SK-N-SH (cell line): ENCODE data around the gene UPF3A. TPM values are rescaled to one million over a fixed set of nuclear protein-coding genes. Genes with fewer than 3 reads are reported as not detected.

Experiments used
- CTCF ChIA-PET: fragments of 300-600, 350-600 bp; formaldehyde crosslinking; extraction: SDS; loops from one replicate; lab custom pipeline; 2021; lab: Yijun Ruan, JAX
- POLR2A ChIA-PET: fragments of 350-600 bp; sonication (Branson Sonifier 250); formaldehyde crosslinking; extraction: SDS; loops from one replicate; lab custom pipeline; 2020; ENCODE audit warnings: antibody characterized with exemption, inconsistent platforms; lab: Yijun Ruan, JAX
- DNase-seq: peaks from one replicate; pipeline ENCODE4 v3.0.0; 2012
- H2AFZ ChIP-seq: fragments of 200-600 bp; sonication (generic); 2 replicates; pipeline ENCODE4 v1.8.1; 2016; ENCODE audit warnings: antibody characterized with exemption, mild to moderate bottlenecking, low read depth
- H3F3A ChIP-seq: fragments of 200-600 bp; sonication (generic); replicated peaks from 2 replicates; pipeline ENCODE3; 2016; ENCODE audit warnings: antibody characterized with exemption, mild to moderate bottlenecking; ENCODE audit not compliant: insufficient read depth
- H3K27ac ChIP-seq, 2 experiments: fragments of 200-500 bp in 1 of 2; fragments of 200-600 bp in 1 of 2; sonication (Bioruptor generic) in 1 of 2; sonication (generic), shearing (Covaris generic) in 1 of 2; 2 replicates each; pipeline versions ENCODE4 v1.5.1 to v1.6.1; 2014 to 2016; ENCODE audit warnings: low read depth in 2 of 2, inconsistent platforms in 1 of 2, low read length in 1 of 2, mild to moderate bottlenecking in 1 of 2, mixed read lengths in 1 of 2
- H3K27me3 ChIP-seq: fragments of 200-600 bp; sonication (generic), shearing (Covaris generic); 2 replicates; pipeline ENCODE4 v1.6.1; 2016; ENCODE audit warnings: mixed run types; ENCODE audit not compliant: insufficient read depth
- H3K36me3 ChIP-seq, 2 experiments: fragments of 200-500 bp in 1 of 2; fragments of 200-600 bp in 1 of 2; sonication (Bioruptor generic) in 1 of 2; sonication (generic) in 1 of 2; replicated peaks in 1 of 2; 2 replicates each; pipeline versions ENCODE3 to v1.5.1; 2014 to 2016; ENCODE audit warnings: low read length in 1 of 2, mild to moderate bottlenecking in 1 of 2; ENCODE audit not compliant: insufficient read depth in 2 of 2, control insufficient read depth in 1 of 2
- H3K4me1 ChIP-seq, 2 experiments: fragments of 200-500 bp in 1 of 2; fragments of 200-600 bp in 1 of 2; sonication (Bioruptor generic) in 1 of 2; sonication (generic), shearing (Covaris generic) in 1 of 2; 2 replicates each; pipeline versions ENCODE4 v1.5.1 to v1.6.1; 2014 to 2016; ENCODE audit warnings: low read depth in 1 of 2, low read length in 1 of 2, mixed run types in 1 of 2; ENCODE audit not compliant: insufficient read depth in 2 of 2, control insufficient read depth in 1 of 2
- H3K4me2 ChIP-seq: fragments of 200-600 bp; sonication (generic), shearing (Covaris generic); 2 replicates; pipeline ENCODE4 v1.6.1; 2017; ENCODE audit warnings: mixed run types
- H3K4me3 ChIP-seq, 2 experiments: fragments of 200-500 bp in 1 of 2; fragments of 200-600 bp in 1 of 2; sonication (Bioruptor generic) in 1 of 2; sonication (generic), shearing (Covaris generic) in 1 of 2; 2 replicates each; pipeline versions ENCODE4 v1.5.1 to v1.8.1; 2014 to 2016; ENCODE audit warnings: low read depth in 2 of 2, inconsistent platforms in 1 of 2, low read length in 1 of 2, mild to moderate bottlenecking in 1 of 2, mixed read lengths in 1 of 2, moderate library complexity in 1 of 2
- H3K79me2 ChIP-seq: fragments of 200-600 bp; sonication (generic); 2 replicates; pipeline ENCODE4 v1.8.1; 2017; ENCODE audit warnings: mild to moderate bottlenecking; ENCODE audit not compliant: insufficient read depth
- H3K9ac ChIP-seq: fragments of 200-600 bp; sonication (generic); 2 replicates; pipeline ENCODE4 v1.6.1; 2017; ENCODE audit warnings: mixed run types
- H3K9me2 ChIP-seq: fragments of 200-600 bp; sonication (generic); 2 replicates; pipeline ENCODE4 v1.6.1; 2017; ENCODE audit warnings: mixed run types
- H3K9me3 ChIP-seq: fragments of 200-600 bp; sonication (generic); 2 replicates; pipeline ENCODE4 v1.6.1; 2017; ENCODE audit warnings: mixed run types, mild to moderate bottlenecking, moderate library complexity
- H4K20me1 ChIP-seq: fragments of 200-600 bp; sonication (generic); 2 replicates; pipeline ENCODE4 v1.6.1; 2017; ENCODE audit warnings: mild to moderate bottlenecking, mixed run types; ENCODE audit not compliant: insufficient read depth
- ELF1 ChIP-seq: IDR thresholded peaks from 2 replicates; pipeline ENCODE4 v1.4.0; 2012
- FOXM1 ChIP-seq: IDR thresholded peaks from 2 replicates; pipeline ENCODE4 v1.4.0; 2012; ENCODE audit warnings: low read depth, mild to moderate bottlenecking
- GATA2 ChIP-seq: sonication (generic); formaldehyde crosslinking; IDR thresholded peaks from 2 replicates; pipeline ENCODE4 v1.5.0; 2020; ENCODE audit warnings: mild to moderate bottlenecking, missing genetic modification reagents
- MXI1 ChIP-seq: IDR thresholded peaks from 2 replicates; pipeline ENCODE4 v1.6.1; 2012; ENCODE audit warnings: mild to moderate bottlenecking, low read depth, low read length, improper control_type of control experiment
- NRF1 ChIP-seq: IDR thresholded peaks from 2 replicates; pipeline ENCODE4 v1.6.1; 2012; ENCODE audit warnings: low read depth, mild to moderate bottlenecking, low read length
- RCOR1 ChIP-seq: fragments of 150-350 bp; IDR thresholded peaks from 2 replicates; pipeline ENCODE4 v1.6.1; 2017; ENCODE audit warnings: antibody characterized with exemption, low read length
- SMC3 ChIP-seq: IDR thresholded peaks from 2 replicates; pipeline ENCODE4 v1.6.1; 2012; ENCODE audit warnings: low read depth, low read length, improper control_type of control experiment
- TAF1 ChIP-seq: IDR thresholded peaks from 2 replicates; pipeline ENCODE4 v1.6.1; 2012; ENCODE audit warnings: low read depth, mild to moderate bottlenecking, low read length, moderate library complexity, borderline replicate concordance
- YY1 ChIP-seq: IDR thresholded peaks from 2 replicates; pipeline ENCODE4 v1.4.0; 2012; ENCODE audit warnings: low read depth, mild to moderate bottlenecking
- WGBS: methylation state at CpG from one replicate; pipeline ENCODE4 v1.1.6; 2017; ENCODE audit warnings: low lambda C conversion rate; 5-methylcytosine and 5-hydroxymethylcytosine counted together
- polyA plus RNA-seq, 3 experiments: library from polyadenylated mRNA; depleted of rRNA; stranded (reverse); fragments of >200 nt; gene quantifications; 2 replicates each; pipeline ENCODE4 v1.2.3, GENCODE V29; 2012
- TF ChIP-seq, protein P1 (sequence below): fragments of 150-350 bp; IDR thresholded peaks from 2 replicates; pipeline ENCODE4 v1.6.1; 2016; ENCODE audit warnings: mild to moderate bottlenecking, low read depth, low read length
- TF ChIP-seq, protein P2 (sequence below): IDR thresholded peaks from 2 replicates; pipeline ENCODE4 v1.6.1; 2012; ENCODE audit warnings: mild to moderate bottlenecking, low read depth, low read length, moderate library complexity
- TF ChIP-seq, protein P3 (sequence below): fragments of 150-350 bp; IDR thresholded peaks from 2 replicates; pipeline ENCODE4 v1.6.1; 2017; ENCODE audit warnings: antibody characterized with exemption, low read length, low read depth, borderline replicate concordance

UPF3A gene
- polyA plus RNA-seq, 1 of the 3 experiments (the other 2 are of a cell fraction): 63.2 TPM

DNA sequence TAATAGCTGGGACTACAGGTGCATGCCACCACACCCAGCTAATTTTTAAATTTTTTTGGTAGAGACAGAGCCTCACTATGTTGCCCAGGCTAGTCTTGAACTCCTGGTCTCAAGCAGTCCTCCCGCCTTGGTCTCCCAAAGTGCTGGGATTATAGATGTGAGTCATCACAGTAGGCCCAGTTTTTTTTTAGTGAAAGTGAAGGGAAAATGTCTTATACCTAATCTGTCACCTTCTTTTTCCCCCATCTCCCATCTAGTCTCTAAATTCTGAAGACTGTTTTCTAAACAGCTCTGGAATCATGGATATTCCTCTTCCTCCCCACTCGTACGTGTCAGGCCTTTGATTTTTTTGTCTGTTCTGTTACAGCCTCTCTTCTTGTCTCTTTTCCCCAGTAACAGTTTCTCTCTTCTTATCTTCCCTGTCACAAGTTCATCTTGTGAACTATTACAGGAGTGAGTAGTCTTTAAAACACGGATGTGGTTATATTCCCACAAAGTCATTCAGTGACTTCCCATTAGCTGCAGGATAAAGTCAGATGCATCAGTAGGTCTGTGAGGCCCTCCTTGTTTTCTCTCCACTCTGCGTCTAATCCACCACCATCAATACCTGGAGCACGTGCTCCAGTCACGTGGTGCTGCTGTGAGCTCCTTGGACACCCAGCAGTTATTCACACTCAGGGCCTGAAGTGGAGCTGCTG, 43.8 kb upstream of the UPF3A start:
- POLR2A ChIA-PET: interaction anchor here (0.5 kb wide), 1 partner anchor 10 kb away, joined by 3 read pairs; no protein-coding TSS in a partner anchor
- TF ChIP-seq ELF1: no peak
- TF ChIP-seq TAF1: no peak
- TF ChIP-seq FOXM1: no peak
- TF ChIP-seq, protein P1, sequence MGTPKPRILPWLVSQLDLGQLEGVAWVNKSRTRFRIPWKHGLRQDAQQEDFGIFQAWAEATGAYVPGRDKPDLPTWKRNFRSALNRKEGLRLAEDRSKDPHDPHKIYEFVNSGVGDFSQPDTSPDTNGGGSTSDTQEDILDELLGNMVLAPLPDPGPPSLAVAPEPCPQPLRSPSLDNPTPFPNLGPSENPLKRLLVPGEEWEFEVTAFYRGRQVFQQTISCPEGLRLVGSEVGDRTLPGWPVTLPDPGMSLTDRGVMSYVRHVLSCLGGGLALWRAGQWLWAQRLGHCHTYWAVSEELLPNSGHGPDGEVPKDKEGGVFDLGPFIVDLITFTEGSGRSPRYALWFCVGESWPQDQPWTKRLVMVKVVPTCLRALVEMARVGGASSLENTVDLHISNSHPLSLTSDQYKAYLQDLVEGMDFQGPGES: no peak
- TF ChIP-seq, protein P2, sequence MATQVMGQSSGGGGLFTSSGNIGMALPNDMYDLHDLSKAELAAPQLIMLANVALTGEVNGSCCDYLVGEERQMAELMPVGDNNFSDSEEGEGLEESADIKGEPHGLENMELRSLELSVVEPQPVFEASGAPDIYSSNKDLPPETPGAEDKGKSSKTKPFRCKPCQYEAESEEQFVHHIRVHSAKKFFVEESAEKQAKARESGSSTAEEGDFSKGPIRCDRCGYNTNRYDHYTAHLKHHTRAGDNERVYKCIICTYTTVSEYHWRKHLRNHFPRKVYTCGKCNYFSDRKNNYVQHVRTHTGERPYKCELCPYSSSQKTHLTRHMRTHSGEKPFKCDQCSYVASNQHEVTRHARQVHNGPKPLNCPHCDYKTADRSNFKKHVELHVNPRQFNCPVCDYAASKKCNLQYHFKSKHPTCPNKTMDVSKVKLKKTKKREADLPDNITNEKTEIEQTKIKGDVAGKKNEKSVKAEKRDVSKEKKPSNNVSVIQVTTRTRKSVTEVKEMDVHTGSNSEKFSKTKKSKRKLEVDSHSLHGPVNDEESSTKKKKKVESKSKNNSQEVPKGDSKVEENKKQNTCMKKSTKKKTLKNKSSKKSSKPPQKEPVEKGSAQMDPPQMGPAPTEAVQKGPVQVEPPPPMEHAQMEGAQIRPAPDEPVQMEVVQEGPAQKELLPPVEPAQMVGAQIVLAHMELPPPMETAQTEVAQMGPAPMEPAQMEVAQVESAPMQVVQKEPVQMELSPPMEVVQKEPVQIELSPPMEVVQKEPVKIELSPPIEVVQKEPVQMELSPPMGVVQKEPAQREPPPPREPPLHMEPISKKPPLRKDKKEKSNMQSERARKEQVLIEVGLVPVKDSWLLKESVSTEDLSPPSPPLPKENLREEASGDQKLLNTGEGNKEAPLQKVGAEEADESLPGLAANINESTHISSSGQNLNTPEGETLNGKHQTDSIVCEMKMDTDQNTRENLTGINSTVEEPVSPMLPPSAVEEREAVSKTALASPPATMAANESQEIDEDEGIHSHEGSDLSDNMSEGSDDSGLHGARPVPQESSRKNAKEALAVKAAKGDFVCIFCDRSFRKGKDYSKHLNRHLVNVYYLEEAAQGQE: no peak
- TF ChIP-seq GATA2 (CRISPR knock-in tag): no peak
- TF ChIP-seq MXI1: no peak
- TF ChIP-seq SMC3: no peak
- TF ChIP-seq, protein P3, sequence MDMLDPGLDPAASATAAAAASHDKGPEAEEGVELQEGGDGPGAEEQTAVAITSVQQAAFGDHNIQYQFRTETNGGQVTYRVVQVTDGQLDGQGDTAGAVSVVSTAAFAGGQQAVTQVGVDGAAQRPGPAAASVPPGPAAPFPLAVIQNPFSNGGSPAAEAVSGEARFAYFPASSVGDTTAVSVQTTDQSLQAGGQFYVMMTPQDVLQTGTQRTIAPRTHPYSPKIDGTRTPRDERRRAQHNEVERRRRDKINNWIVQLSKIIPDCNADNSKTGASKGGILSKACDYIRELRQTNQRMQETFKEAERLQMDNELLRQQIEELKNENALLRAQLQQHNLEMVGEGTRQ: no peak
- no peak for TF ChIP-seq YY1
- no peak for TF ChIP-seq NRF1
- no peak for TF ChIP-seq RCOR1
- TF ChIP-seq, all 33 proteins: peak for 0
- no peak overlapping the region for H3K4me2 ChIP-seq
- H3K4me1 ChIP-seq: peaks cover 4 to 5% of the 10 kb centered on the region in 2 experiments; a peak in 3 of 4 replicates
- H3K4me3 ChIP-seq: no peak overlapping the region
- H2AFZ ChIP-seq: no peak overlapping the region
- CTCF ChIA-PET: interaction anchor here (0.8 to 2.1 kb wide), 2 partner anchors 11 to 421 kb away, joined by 3 to 5 read pairs; no protein-coding TSS in a partner anchor
- H3K9ac ChIP-seq: no peak overlapping the region
- H3K27me3 ChIP-seq: no peaks in the 10 kb centered on the region
- DNase-seq: no peak
- peaks cover 47 to 56% of the 10 kb centered on the region in 2 experiments for H3K36me3 ChIP-seq
- H4K20me1 ChIP-seq: no peaks in the 10 kb centered on the region
- no peak overlapping the region for H3K27ac ChIP-seq
- 98% methylated on average over 7 of the region's 7 CpGs for WGBS
- no peaks in the 10 kb centered on the region for H3K9me2 ChIP-seq
- peaks cover 49% of the 10 kb centered on the region for H3K79me2 ChIP-seq
- H3F3A ChIP-seq: peaks cover 4% of the 10 kb centered on the region
- no peaks in the 10 kb centered on the region; the same call in 1 of the 2 replicates for H3K9me3 ChIP-seq
